ENCODE measurements around the gene XAGE1A. TPM values are rescaled to one million over a fixed set of nuclear protein-coding genes. Genes with fewer than 3 reads are reported as not detected.
"Not testable (repeated sequence)": the region's sequence is repeated elsewhere in the genome, so short reads cannot be mapped to it uniquely, and the experiment has no call there.

Gene XAGE1A
- total RNA-seq, result 10 to 100 TPM in 1 of 2 donors, not detected in 1; 29.7 TPM

GRCh38 chrX:52495545-52496418 is at the start of gene XAGE1A:
Gene XAGE1A, plus strand, starts transcription at chrX:52495808. Its CDS starts 1,554 bp downstream, at chrX:52497362.
- H3K36me3 ChIP-seq; H3K4me3 ChIP-seq; H3K9me3 ChIP-seq; H3K4me1 ChIP-seq (replicated peaks); H3K27ac ChIP-seq; H3K27me3 ChIP-seq (replicated peaks; ENCODE audit: insufficient read depth); DNase-seq (ENCODE audit: low spot score); intact Hi-C loops (cut with DNase I): not testable (repeated sequence)
- WGBS, result no CpG with 5 or more reads among the region's 41 CpGs

- 53% methylated on average over 3 of the region's 3 CpGs for WGBS
- H3K4me1 ChIP-seq (replicated peaks); H3K27ac ChIP-seq; H3K4me3 ChIP-seq; H3K9me3 ChIP-seq; DNase-seq (ENCODE audit: low spot score); H3K36me3 ChIP-seq; H3K27me3 ChIP-seq (replicated peaks; ENCODE audit: insufficient read depth); intact Hi-C loops (cut with DNase I): not testable (repeated sequence)
Observed at GRCh38 chrX:52452031-52452430, 43.6 kb upstream of the XAGE1A start.

- H3K36me3 ChIP-seq; DNase-seq (ENCODE audit: low spot score); H3K27ac ChIP-seq; intact Hi-C loops (cut with DNase I); H3K4me3 ChIP-seq; H3K4me1 ChIP-seq (replicated peaks); H3K9me3 ChIP-seq; H3K27me3 ChIP-seq (replicated peaks; ENCODE audit: insufficient read depth): not testable (repeated sequence)
- WGBS, result 28% methylated on average over 1 of the region's 1 CpG
Observed at GRCh38 chrX:52471301-52471700, 24.3 kb upstream of the XAGE1A start.

GRCh38 chrX:52496419-52496772 is 788 bp downstream of the XAGE1A start:
- intact Hi-C loops (cut with DNase I); H3K4me1 ChIP-seq (replicated peaks); H3K27ac ChIP-seq; H3K4me3 ChIP-seq; H3K9me3 ChIP-seq; H3K27me3 ChIP-seq (replicated peaks; ENCODE audit: insufficient read depth); DNase-seq (ENCODE audit: low spot score); H3K36me3 ChIP-seq: not testable (repeated sequence)
- WGBS, result no CpG with 5 or more reads among the region's 5 CpGs

GRCh38 chrX:52501362-52501761 is 5.8 kb downstream of the XAGE1A start:
- intact Hi-C loops (cut with DNase I); H3K36me3 ChIP-seq; H3K4me3 ChIP-seq; DNase-seq (ENCODE audit: low spot score); H3K9me3 ChIP-seq; H3K4me1 ChIP-seq (replicated peaks); H3K27ac ChIP-seq; H3K27me3 ChIP-seq (replicated peaks; ENCODE audit: insufficient read depth): not testable (repeated sequence)
- no CpG with 5 or more reads among the region's 6 CpGs for WGBS

- 96% methylated on average over 4 of the region's 4 CpGs for WGBS
- Histone ChIP-seq H3K27me3 (replicated peaks; ENCODE audit: insufficient read depth) (no peaks in the 10 kb centered on the region), H3K36me3 (no peaks in the 10 kb centered on the region), H3K4me3 (no peak overlapping the region), H3K27ac (no peak overlapping the region), H3K4me1 (replicated peaks) (no peaks in the 10 kb centered on the region), H3K9me3 (no peaks in the 10 kb centered on the region)
- TF ChIP-seq CTCF (IDR thresholded peaks at IDR 0.05), result no peak
- TF ChIP-seq POLR2AphosphoS5 (IDR thresholded peaks at IDR 0.05), result no peak
- no peak for TF ChIP-seq POLR2A (IDR thresholded peaks at IDR 0.05)
- no peak for DNase-seq (ENCODE audit: low spot score)
- intact Hi-C loops (cut with DNase I), result no loop called here
Observed at GRCh38 chrX:52504551-52504950, 8.9 kb downstream of the XAGE1A start.

- H3K27me3 ChIP-seq (replicated peaks; ENCODE audit: insufficient read depth), result no peaks in the 10 kb centered on the region
- no peaks in the 10 kb centered on the region for H3K9me3 ChIP-seq
- no peak overlapping the region for H3K27ac ChIP-seq
- no peaks in the 10 kb centered on the region for H3K4me1 ChIP-seq (replicated peaks)
- H3K36me3 ChIP-seq, result no peaks in the 10 kb centered on the region
- WGBS, result 93% methylated on average over 3 of the region's 3 CpGs
- H3K4me3 ChIP-seq, result no peak overlapping the region
- no peak for DNase-seq (ENCODE audit: low spot score)
- intact Hi-C loops (cut with DNase I), result no loop called here
- TF ChIP-seq POLR2A (IDR thresholded peaks at IDR 0.05), result no peak
- no peak for TF ChIP-seq POLR2AphosphoS5 (IDR thresholded peaks at IDR 0.05)
- no peak for TF ChIP-seq CTCF (IDR thresholded peaks at IDR 0.05)
Observed at GRCh38 chrX:52507331-52507730, 11.7 kb downstream of the XAGE1A start.
